Astrocyte (in vitro differentiated cells and primary cell): Measurements from ENCODE around the gene PCDHA3.
"Not testable (repeated sequence)": the region's sequence is repeated elsewhere in the genome, so short reads cannot be mapped to it uniquely, and the experiment has no call there.

Source experiments
- CTCF ChIP-seq: IDR thresholded peaks from 2 replicates; pipeline ENCODE4 v1.5.1; 2011; ENCODE audit warnings: low read depth, mild to moderate bottlenecking, inconsistent platforms, low read length, moderate library complexity; ENCODE audit not compliant: insufficient read depth
- EZH2 ChIP-seq: IDR thresholded peaks from 2 replicates; pipeline ENCODE4 v1.6.1; 2012; ENCODE audit warnings: mild to moderate bottlenecking, low read length, inconsistent platforms; ENCODE audit not compliant: insufficient read depth

- not testable (repeated sequence) for TF ChIP-seq CTCF, EZH2
Observed at GRCh38 chr5:140834439-140835008, 33.7 kb downstream of the PCDHA3 start.
